Activated CD8-positive, alpha-beta memory T cell treated with anti-CD3 and anti-CD28 coated beads, Interleukin-2, amount 50 U/mL, for 1 hour (primary cell): ENCODE measurements around the gene SMIM24.
"Not testable (repeated sequence)": the region's sequence is repeated elsewhere in the genome, so short reads cannot be mapped to it uniquely, and the experiment has no call there.

Source experiments
- DNase-seq: peaks from one replicate; pipeline ENCODE4 v3.0.0-alpha.2; 2020; ENCODE audit errors: extremely low read depth

Gene SMIM24

DNA sequence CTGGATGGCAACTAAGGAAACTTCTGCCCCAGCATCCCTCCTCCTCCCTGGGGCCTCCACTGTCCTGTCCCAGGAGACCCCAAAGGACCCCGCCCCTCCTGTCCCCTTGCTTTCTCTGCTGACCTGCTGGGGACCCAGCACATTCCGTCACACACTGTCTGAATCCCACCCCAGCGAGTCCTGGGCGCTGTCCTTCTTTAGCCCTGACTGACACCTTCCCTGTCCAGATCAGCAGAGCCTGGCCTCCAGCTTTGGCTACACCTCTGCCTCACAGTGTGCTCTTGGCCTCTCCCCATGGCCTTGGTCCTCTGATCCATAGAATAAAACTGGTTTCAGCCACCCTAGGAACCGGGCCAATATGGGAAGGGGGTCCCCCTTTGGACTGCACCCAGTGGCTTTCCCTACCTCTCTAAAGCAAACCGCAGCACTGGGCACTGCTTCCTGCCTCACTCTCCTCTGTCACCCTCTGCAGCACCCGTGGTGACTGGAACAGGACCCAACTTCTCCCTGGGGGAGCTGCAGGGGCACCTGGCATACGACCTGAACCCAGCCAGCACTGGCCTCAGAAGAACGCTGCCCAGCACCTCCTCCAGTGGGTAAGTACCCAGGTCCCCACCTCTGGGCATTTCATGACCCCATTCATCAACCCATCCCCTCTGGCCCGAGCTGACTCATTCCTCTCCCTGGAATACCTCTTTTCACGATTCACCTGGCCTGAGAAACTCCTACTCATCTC, 46.4 kb downstream of the SMIM24 start:
- DNase-seq: no peak

DNA sequence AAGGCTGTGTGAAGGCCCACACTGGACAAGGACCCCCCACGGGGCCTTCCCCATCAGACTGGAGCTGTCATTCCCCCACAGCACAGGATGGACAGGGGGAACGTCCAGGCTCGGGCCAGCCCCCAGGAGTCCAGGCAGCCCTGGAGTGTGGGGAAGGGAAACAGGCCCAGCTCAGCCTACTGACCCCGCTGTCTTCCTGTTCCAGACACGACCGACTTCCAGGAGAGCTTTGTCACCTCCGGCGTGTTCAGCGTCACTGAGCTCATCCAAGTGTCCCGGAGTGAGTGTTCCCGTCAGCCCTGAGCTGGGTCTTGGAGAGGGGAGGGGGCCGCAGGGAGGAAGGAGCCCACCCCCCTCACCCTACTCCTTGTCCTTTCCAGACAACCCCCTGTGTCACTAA, 47.0 kb downstream of the SMIM24 start:
- DNase-seq: no peak

DNA sequence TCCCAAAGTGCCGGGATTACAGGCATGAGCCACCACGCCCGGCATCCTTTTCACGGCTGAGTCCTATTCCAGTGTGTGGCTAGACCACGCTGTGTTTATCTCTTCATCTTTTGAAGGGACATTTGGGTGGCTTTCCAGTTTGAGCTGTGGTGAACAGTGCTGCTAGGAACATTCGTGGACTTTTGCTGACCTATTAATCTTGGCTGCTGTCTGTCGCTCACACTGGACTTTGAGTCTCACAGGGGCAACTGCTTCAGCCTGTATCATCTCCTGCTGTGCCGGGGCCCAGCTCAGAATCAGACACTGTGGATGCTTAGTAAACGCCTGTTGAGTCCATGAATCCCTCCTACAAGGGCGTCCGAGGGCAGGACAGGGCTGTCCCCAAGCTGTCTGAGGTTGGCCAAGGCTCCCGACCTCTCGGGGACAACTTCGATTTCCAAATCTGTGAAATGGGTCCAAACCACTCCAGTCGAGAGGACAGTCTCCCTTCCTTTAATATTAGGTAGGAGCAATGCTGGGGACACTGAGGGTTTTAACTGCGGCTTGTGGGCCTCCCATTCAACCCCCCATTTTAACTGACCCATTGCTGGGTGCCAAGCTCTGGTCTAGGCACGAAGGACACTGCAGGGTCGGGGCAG, 48.4 kb downstream of the SMIM24 start:
- DNase-seq: no peak

GRCh38 chr19:3430366-3430680, 50.0 kb downstream of the SMIM24 start:
- not testable (repeated sequence) for DNase-seq

- DNase-seq: no peak
Measured at GRCh38 chr19:3426433-3426832, 53.9 kb downstream of the SMIM24 start.
